Gastrocnemius medialis (tissue), 4 donors: Measurements from ENCODE around the gene RHOB. TPM values are rescaled to one million over a fixed set of nuclear protein-coding genes. Genes with fewer than 3 reads are reported as not detected.

Experiments used
- ATAC-seq, 2 donors: fragments of 150-250 bp; one replicate each; pipeline ENCODE4 v1.9.1; 2016
- DNase-seq, 2 donors: peaks; one replicate each; pipeline ENCODE4 v3.0.0-alpha.2; 2019
- H3K27ac ChIP-seq, 4 donors: fragments of 200-600 bp; sonication (generic); 1 replicate in 1 of 4; 2 replicates in 3 of 4; pipeline ENCODE4 v1.5.1; 2016 to 2018; ENCODE audit warnings: mild to moderate bottlenecking in 2 of 4, moderate library complexity in 1 of 4
- H3K27me3 ChIP-seq, 3 donors: fragments of 200-600 bp; sonication (generic) in 2 of 3; 1 replicate in 1 of 3; 2 replicates in 2 of 3; pipeline versions ENCODE4 v1.5.1 to v1.6.0; 2016 to 2019; ENCODE audit warnings: mild to moderate bottlenecking in 1 of 3, moderate library complexity in 1 of 3
- H3K36me3 ChIP-seq, 2 donors: fragments of 200-600 bp; sonication (generic) in 1 of 2; one replicate each; pipeline ENCODE4 v1.5.1; 2017 to 2018
- H3K4me1 ChIP-seq, 2 donors: fragments of 200-600 bp; sonication (generic) in 1 of 2; one replicate each; pipeline ENCODE4 v1.5.1; 2016 to 2017; ENCODE audit warnings: mild to moderate bottlenecking in 2 of 2
- H3K4me3 ChIP-seq, 4 donors: fragments of 200-600 bp; sonication (generic) in 3 of 4; 1 replicate in 1 of 4; 2 replicates in 3 of 4; pipeline ENCODE4 v1.5.1; 2016 to 2019; ENCODE audit warnings: mild to moderate bottlenecking in 2 of 4
- H3K9me3 ChIP-seq, 3 donors: fragments of 200-600 bp; sonication (generic) in 2 of 3; 1 replicate in 1 of 3; 2 replicates in 2 of 3; pipeline ENCODE4 v1.5.1; 2016 to 2019
- CTCF ChIP-seq, 5 experiments: fragments of 450-650 bp in 3 of 5; fragments of 200-600 bp in 2 of 5; sonication (generic) in 2 of 5; IDR thresholded peaks in 4 of 5; conservative IDR thresholded peaks in 1 of 5; 1 replicate in 4 of 5; 2 replicates in 1 of 5; pipeline ENCODE4 v1.5.1; 2016 to 2019; ENCODE audit warnings: antibody characterized with exemption in 5 of 5, mild to moderate bottlenecking in 3 of 5, moderate library complexity in 3 of 5
- POLR2A ChIP-seq, 2 donors: fragments of 450-650 bp; IDR thresholded peaks; one replicate each; pipeline ENCODE4 v1.6.1; 2017; ENCODE audit warnings: antibody characterized with exemption in 2 of 2, mild to moderate bottlenecking in 2 of 2, moderate library complexity in 2 of 2
- in situ Hi-C, 4 donors: fragments of 200-750 bp; cut with MboI; loops; one replicate each; pipeline versions ENCODE4 v1.15.0 to v1.8.0; 2017; ENCODE audit warnings: low sequenced_read_pairs in 4 of 4
- intact Hi-C: fragments of 100-400 bp; cut with DNase I; formaldehyde crosslinking; loops from one replicate; pipeline ENCODE4 v1.15.1; 2023; ENCODE audit warnings: low total_unique reads
- total RNA-seq, 4 donors: library from RNA; depleted of rRNA; stranded (reverse); fragments of >200 nt; gene quantifications; one replicate each; pipeline versions ENCODE4 v1.1.0 to v1.2.3, GENCODE V29; 2016

Gene RHOB
- total RNA-seq, 4 donors from 2014 or later = 696 to 1,267 (median 1,094) TPM

GRCh38 chr2:20484034-20484617 lies 37.3 kb downstream of the RHOB start:
- no peaks in the 10 kb centered on the region for H3K36me3 ChIP-seq
- TF ChIP-seq POLR2A (IDR thresholded peaks at IDR 0.05) (no peak), CTCF (IDR thresholded peaks at IDR 0.05 in 4 of 5, conservative IDR thresholded peaks at IDR 0.05 in 1 of 5) (no peak)
- DNase-seq = no peak
- no peak for ATAC-seq
- H3K4me1 ChIP-seq = peaks cover 14 to 36% of the 10 kb centered on the region in 2 donors
- H3K27ac ChIP-seq = peak overlapping the region; percentile 53 to 80 (median 66)
- H3K27me3 ChIP-seq = no peaks in the 10 kb centered on the region
- intact Hi-C loops = no loop called here
- H3K9me3 ChIP-seq = no peaks in the 10 kb centered on the region
- in situ Hi-C loops = no loop called here
- no peak overlapping the region for H3K4me3 ChIP-seq

DNA sequence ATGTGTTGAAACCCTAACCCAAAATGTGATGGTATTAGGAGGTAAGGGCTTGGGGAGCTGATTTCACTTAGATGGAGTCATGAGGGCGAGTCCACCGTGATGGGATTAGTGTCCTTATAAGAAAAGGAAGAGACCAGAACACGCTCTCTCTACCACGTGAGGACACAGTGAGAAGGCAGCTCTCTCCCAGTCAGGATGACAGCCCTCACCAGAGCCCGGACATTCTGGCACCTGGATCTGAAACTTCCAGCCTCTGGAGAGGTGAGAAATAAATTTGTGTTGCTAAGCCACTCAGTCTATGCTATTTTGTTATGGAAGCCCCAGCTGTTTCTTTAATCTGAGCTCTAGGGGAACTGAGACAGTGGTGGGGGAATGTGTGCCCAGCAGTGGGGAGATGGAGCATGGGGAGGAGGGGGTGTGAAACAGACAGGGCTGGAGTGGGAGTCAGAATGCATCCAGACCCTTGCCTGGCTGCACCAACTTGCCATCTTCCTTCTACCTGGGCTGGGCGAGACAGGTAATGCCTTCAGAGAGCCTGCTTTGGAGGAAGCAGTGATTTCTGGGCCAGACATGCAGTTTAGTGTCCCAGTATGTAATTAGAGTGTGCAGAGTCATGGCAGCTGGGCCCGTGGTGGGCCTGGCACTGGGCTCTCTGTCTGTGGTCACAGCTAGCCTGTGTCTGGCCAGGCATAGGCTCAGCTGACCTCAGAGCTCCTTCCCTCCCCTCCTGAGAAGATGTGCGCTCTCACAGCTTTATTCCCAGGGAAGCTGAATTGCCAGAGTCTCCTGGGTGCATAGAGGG lies 38.1 kb downstream of the RHOB start:
- H3K27me3 ChIP-seq = no peaks in the 10 kb centered on the region
- H3K9me3 ChIP-seq = no peaks in the 10 kb centered on the region
- H3K4me1 ChIP-seq = peaks cover 14 to 31% of the 10 kb centered on the region in 2 donors
- peak overlapping the region in 2 of 4 donors; percentile 78 to 80 for H3K27ac ChIP-seq
- intact Hi-C loops = no loop called here
- ATAC-seq (no peak), DNase-seq (no peak)
- in situ Hi-C loops = no loop called here
- no peaks in the 10 kb centered on the region for H3K36me3 ChIP-seq
- no peak for TF ChIP-seq POLR2A (IDR thresholded peaks at IDR 0.05)
- TF ChIP-seq CTCF (IDR thresholded peaks at IDR 0.05 in 4 of 5, conservative IDR thresholded peaks at IDR 0.05 in 1 of 5) = no peak
- H3K4me3 ChIP-seq = no peak overlapping the region

GRCh38 chr2:20485612-20486388 lies 38.9 kb downstream of the RHOB start:
- ATAC-seq (no peak), DNase-seq (no peak)
- intact Hi-C loops (no loop called here), in situ Hi-C loops (no loop called here)
- Histone ChIP-seq H3K9me3 (no peaks in the 10 kb centered on the region), H3K27ac (peak overlapping the region in 1 of 4 donors; percentile 80), H3K4me3 (no peak overlapping the region), H3K36me3 (no peaks in the 10 kb centered on the region), H3K4me1 (peaks cover 14 to 31% of the 10 kb centered on the region in 2 donors), H3K27me3 (no peaks in the 10 kb centered on the region)
- TF ChIP-seq CTCF (IDR thresholded peaks at IDR 0.05 in 4 of 5, conservative IDR thresholded peaks at IDR 0.05 in 1 of 5) = no peak
- TF ChIP-seq POLR2A (IDR thresholded peaks at IDR 0.05) = no peak

GRCh38 chr2:20486571-20486970 lies 39.7 kb downstream of the RHOB start:
- in situ Hi-C loops = no loop called here
- H3K36me3 ChIP-seq = no peaks in the 10 kb centered on the region
- no peaks in the 10 kb centered on the region for H3K9me3 ChIP-seq
- peaks cover 14 to 31% of the 10 kb centered on the region in 2 donors for H3K4me1 ChIP-seq
- H3K27me3 ChIP-seq = no peaks in the 10 kb centered on the region
- no peak overlapping the region for H3K27ac ChIP-seq
- H3K4me3 ChIP-seq = no peak overlapping the region
- DNase-seq (no peak), ATAC-seq (no peak)
- TF ChIP-seq POLR2A (IDR thresholded peaks at IDR 0.05) (no peak), CTCF (IDR thresholded peaks at IDR 0.05 in 4 of 5, conservative IDR thresholded peaks at IDR 0.05 in 1 of 5) (no peak)
- intact Hi-C loops = no loop called here
